Liver (tissue), 9 donors: ENCODE data around the gene GRID1. TPM values are rescaled to one million over a fixed set of nuclear protein-coding genes. Genes with fewer than 3 reads are reported as not detected.
A peak's percentile ranks its signal among the peaks of the same experiment; 100 is the strongest.

Source experiments
- DNase-seq: peaks from one replicate; pipeline ENCODE4 v3.0.0-alpha.2; 2017; ENCODE audit warnings: low spot score
- H3K27ac ChIP-seq, 2 donors: one replicate each; pipeline ENCODE4 v1.7.0; 2013; ENCODE audit warnings: inconsistent platforms in 2 of 2, low read length in 2 of 2, control low read depth in 1 of 2, low read depth in 1 of 2, mild to moderate bottlenecking in 1 of 2
- H3K27me3 ChIP-seq, 4 donors: one replicate each; pipeline versions ENCODE4 v1.6.1 to v1.7.0; 2013; ENCODE audit warnings: low read length in 3 of 4, inconsistent platforms in 1 of 4, mild to moderate bottlenecking in 1 of 4, moderate library complexity in 1 of 4; ENCODE audit not compliant: control insufficient read depth in 4 of 4, insufficient read depth in 4 of 4
- H3K36me3 ChIP-seq, 4 donors: one replicate each; pipeline versions ENCODE4 v1.6.1 to v1.7.0; 2013; ENCODE audit warnings: low read length in 3 of 4, mild to moderate bottlenecking in 3 of 4, low read depth in 1 of 4, moderate library complexity in 1 of 4; ENCODE audit not compliant: control insufficient read depth in 4 of 4, insufficient read depth in 3 of 4
- H3K4me1 ChIP-seq, 4 donors: one replicate each; pipeline versions ENCODE4 v1.6.1 to v1.7.0; 2013; ENCODE audit warnings: low read length in 3 of 4, mild to moderate bottlenecking in 3 of 4, moderate library complexity in 1 of 4; ENCODE audit not compliant: control insufficient read depth in 4 of 4, insufficient read depth in 4 of 4
- H3K4me3 ChIP-seq, 3 donors: one replicate each; pipeline versions ENCODE4 v1.6.1 to v1.7.0; 2013; ENCODE audit warnings: low read length in 3 of 3, control low read depth in 1 of 3, low read depth in 1 of 3, mild to moderate bottlenecking in 1 of 3
- H3K9ac ChIP-seq, 2 donors: one replicate each; pipeline ENCODE4 v1.7.0; 2013; ENCODE audit warnings: low read length in 2 of 2, mild to moderate bottlenecking in 2 of 2, moderate library complexity in 2 of 2, control low read depth in 1 of 2, low read depth in 1 of 2
- H3K9me3 ChIP-seq, 4 donors: one replicate each; pipeline versions ENCODE4 v1.6.1 to v1.7.0; 2013; ENCODE audit warnings: low read length in 3 of 4; ENCODE audit not compliant: control insufficient read depth in 4 of 4
- CTCF ChIP-seq: fragments of 150-350 bp; IDR thresholded peaks from 2 replicates; pipeline ENCODE4 v1.5.1; 2017; ENCODE audit warnings: improper control_type of control experiment, low read depth, low read length; ENCODE audit not compliant: missing input control
- FOXA1 ChIP-seq: IDR thresholded peaks from 2 replicates; pipeline ENCODE4 v1.6.1; 2016; ENCODE audit warnings: antibody characterized with exemption
- FOXA2 ChIP-seq: IDR thresholded peaks from 2 replicates; pipeline ENCODE4 v1.6.1; 2016; ENCODE audit warnings: antibody characterized with exemption
- GABPA ChIP-seq, 2 donors: IDR thresholded peaks in 1 of 2; conservative IDR thresholded peaks in 1 of 2; 2 replicates each; pipeline ENCODE4 v1.6.1; 2016; ENCODE audit warnings: antibody characterized with exemption in 2 of 2, mild to moderate bottlenecking in 1 of 2, moderate library complexity in 1 of 2
- HNF4A ChIP-seq, 2 donors: conservative IDR thresholded peaks; 2 replicates each; pipeline ENCODE4 v1.6.1; 2016; ENCODE audit warnings: antibody characterized with exemption in 2 of 2, mild to moderate bottlenecking in 2 of 2
- HNF4G ChIP-seq: IDR thresholded peaks from 2 replicates; pipeline ENCODE4 v1.6.1; 2016; ENCODE audit warnings: antibody characterized with exemption
- JUND ChIP-seq, 2 donors: IDR thresholded peaks; 2 replicates each; pipeline ENCODE4 v1.6.1; 2016; ENCODE audit warnings: antibody characterized with exemption in 2 of 2
- MAX ChIP-seq: IDR thresholded peaks from 2 replicates; pipeline ENCODE4 v1.6.1; 2016; ENCODE audit warnings: antibody characterized with exemption
- NR2F2 ChIP-seq: IDR thresholded peaks from 2 replicates; pipeline ENCODE4 v1.6.1; 2016; ENCODE audit warnings: antibody characterized with exemption
- RAD21 ChIP-seq, 2 donors: IDR thresholded peaks; 2 replicates each; pipeline ENCODE4 v1.6.1; 2016; ENCODE audit warnings: antibody characterized with exemption in 2 of 2, mild to moderate bottlenecking in 2 of 2
- REST ChIP-seq: IDR thresholded peaks from 2 replicates; pipeline ENCODE4 v1.6.1; 2016; ENCODE audit warnings: antibody characterized with exemption, mild to moderate bottlenecking
- RXRA ChIP-seq, 2 donors: IDR thresholded peaks; 2 replicates each; pipeline ENCODE4 v1.6.1; 2017 to 2018; ENCODE audit warnings: antibody characterized with exemption in 2 of 2, mild to moderate bottlenecking in 1 of 2
- YY1 ChIP-seq: IDR thresholded peaks from 2 replicates; pipeline ENCODE4 v1.6.1; 2016; ENCODE audit warnings: antibody characterized with exemption, mild to moderate bottlenecking
- WGBS: extraction: QIAGEN DNeasy Blood & Tissue Kit; methylation state at CpG from one replicate; pipeline ENCODE4 v1.1.7; 2013; 5-methylcytosine and 5-hydroxymethylcytosine counted together
- polyA plus RNA-seq, 2 donors: library from polyadenylated mRNA; stranded (reverse) in 1 of 2; unstranded in 1 of 2; fragments of 200-250 nt in 1 of 2; fragments of >200 nt in 1 of 2; fragmentation: Nextera tagmentation in 1 of 2; extraction: Ambion mirVana in 1 of 2; gene quantifications; one replicate each; pipeline versions ENCODE4 v1.2.1 to v1.2.3, GENCODE V29; 2013 to 2015
- total RNA-seq, 2 donors: library from RNA; depleted of rRNA; stranded (reverse); fragments of >200 nt; gene quantifications; one replicate each; pipeline ENCODE4 v1.2.3, GENCODE V29; 2014
- donor health status: healthy.
- donor health status: healthy.
- donor health status: healthy.
- donor health status: healthy.
- donor health status: healthy.

The GRID1 gene
- total and polyA plus RNA-seq, 4 donors, result 0.09 to 0.17 (median 0.14) TPM; not detected in 1

GRCh38 chr10:86349474-86349873 lies 17.1 kb downstream of the GRID1 start:
- H3K36me3 ChIP-seq, result no peaks in the 10 kb centered on the region
- no peaks in the 10 kb centered on the region for H3K27me3 ChIP-seq
- H3K9me3 ChIP-seq, result peaks cover 0 to 4% (median 0%) of the 10 kb centered on the region in 4 donors
- no peak overlapping the region for H3K9ac ChIP-seq
- DNase-seq, result no peak
- no peaks in the 10 kb centered on the region for H3K4me1 ChIP-seq
- 35% methylated on average over 3 of the region's 3 CpGs for WGBS
- H3K4me3 ChIP-seq, result no peak overlapping the region
- TF ChIP-seq YY1 (no peak), GABPA (IDR thresholded peaks at IDR 0.05 in 1 of 2, conservative IDR thresholded peaks at IDR 0.05 in 1 of 2) (no peak), NR2F2 (no peak), HNF4G (no peak), JUND (IDR thresholded peaks at IDR 0.05) (no peak), FOXA2 (no peak), REST (no peak), RAD21 (IDR thresholded peaks at IDR 0.05) (no peak), CTCF (no peak), HNF4A (conservative IDR thresholded peaks at IDR 0.05) (no peak), FOXA1 (no peak), RXRA (IDR thresholded peaks at IDR 0.05) (no peak)
- H3K27ac ChIP-seq, result no peak overlapping the region

GRCh38 chr10:86348321-86349210 lies 18.0 kb downstream of the GRID1 start:
- Histone ChIP-seq H3K4me1 (no peaks in the 10 kb centered on the region), H3K9me3 (peaks cover 0 to 4% (median 0%) of the 10 kb centered on the region in 4 donors), H3K36me3 (no peaks in the 10 kb centered on the region), H3K4me3 (no peak overlapping the region), H3K9ac (no peak overlapping the region), H3K27me3 (no peaks in the 10 kb centered on the region), H3K27ac (no peak overlapping the region)
- no peak for TF ChIP-seq MAX
- TF ChIP-seq RAD21 (IDR thresholded peaks at IDR 0.05), result peak in 1 of 2 donors; percentile 36
- 87% methylated on average over 23 of the region's 23 CpGs for WGBS
- DNase-seq, result no peak
